Mucosa of descending colon (tissue), 3 donors: ENCODE results near the gene SSC5D. TPM values are rescaled to one million over a fixed set of nuclear protein-coding genes. Genes with fewer than 3 reads are reported as not detected.
A peak's percentile ranks its signal among the peaks of the same experiment; 100 is the strongest.

Source experiments
- ATAC-seq: fragments of 200-7000 bp; cut with Tn5 transposase; one replicate; pipeline ENCODE4 v1.9.1; 2020; ENCODE audit warnings: mild to moderate bottlenecking, moderate library complexity
- DNase-seq, 3 donors: peaks; one replicate each; pipeline ENCODE4 v3.0.0-alpha.2; 2020
- H3K36me3 ChIP-seq: fragments of 200-600 bp; one replicate; pipeline ENCODE4 v1.8.0; 2021; ENCODE audit warnings: low read depth, mild to moderate bottlenecking
- H3K4me1 ChIP-seq: fragments of 200-600 bp; one replicate; pipeline ENCODE4 v1.8.0; 2021; ENCODE audit warnings: low read depth, mild to moderate bottlenecking
- H3K4me3 ChIP-seq: fragments of 200-600 bp; one replicate; pipeline ENCODE4 v1.8.0; 2021; ENCODE audit warnings: mild to moderate bottlenecking
- H3K9me3 ChIP-seq: fragments of 200-600 bp; one replicate; pipeline ENCODE4 v1.8.0; 2021; ENCODE audit warnings: mild to moderate bottlenecking
- intact Hi-C, 2 donors: fragments of 100-400 bp; cut with DNase I in 1 of 2; cut with micrococcal nuclease in 1 of 2; formaldehyde crosslinking; loops; one replicate each; pipeline versions ENCODE4 v1.11.0 to v1.11.1; 2022; cut with DNase I, micrococcal nuclease
- total RNA-seq, 3 donors: library from RNA; stranded (reverse); fragmentation: NEBNext Ultra II Directional in 2 of 3; extraction: Animal tissue kit (Norgen Biotek cat#: 25700) in 2 of 3; gene quantifications; one replicate each; pipeline versions ENCODE4 v1.2.1 to v1.2.4, GENCODE V29; 2021 to 2023
- TF ChIP-seq, protein P1 (sequence below): fragments of 200-600 bp; IDR thresholded peaks from one replicate; pipeline ENCODE4 v1.8.0; 2022; ENCODE audit warnings: antibody characterized with exemption, mild to moderate bottlenecking
- donor health status: DM: no; HTN: no; CAD: no; lungs with moderate emphysema.
- donor health status: DM: no; HTN: no; CAD: no.
- donor health status: DM: no; HTN: yes; CAD: no.

Gene SSC5D
- total RNA-seq, 3 donors from 2014 or later, result 2.6 to 35.0 (median 4.0) TPM

- Histone ChIP-seq H3K9me3 (no peaks in the 10 kb centered on the region), H3K36me3 (no peaks in the 10 kb centered on the region), H3K4me1 (no peaks in the 10 kb centered on the region), H3K4me3 (no peak overlapping the region)
- ATAC-seq (no peak), DNase-seq (no peak)
- intact Hi-C loops, result loop anchor here in 1 of 2 donors (2.0 kb wide), 1 partner anchor 35 kb away; no protein-coding TSS in a partner anchor
- TF ChIP-seq, protein P1, sequence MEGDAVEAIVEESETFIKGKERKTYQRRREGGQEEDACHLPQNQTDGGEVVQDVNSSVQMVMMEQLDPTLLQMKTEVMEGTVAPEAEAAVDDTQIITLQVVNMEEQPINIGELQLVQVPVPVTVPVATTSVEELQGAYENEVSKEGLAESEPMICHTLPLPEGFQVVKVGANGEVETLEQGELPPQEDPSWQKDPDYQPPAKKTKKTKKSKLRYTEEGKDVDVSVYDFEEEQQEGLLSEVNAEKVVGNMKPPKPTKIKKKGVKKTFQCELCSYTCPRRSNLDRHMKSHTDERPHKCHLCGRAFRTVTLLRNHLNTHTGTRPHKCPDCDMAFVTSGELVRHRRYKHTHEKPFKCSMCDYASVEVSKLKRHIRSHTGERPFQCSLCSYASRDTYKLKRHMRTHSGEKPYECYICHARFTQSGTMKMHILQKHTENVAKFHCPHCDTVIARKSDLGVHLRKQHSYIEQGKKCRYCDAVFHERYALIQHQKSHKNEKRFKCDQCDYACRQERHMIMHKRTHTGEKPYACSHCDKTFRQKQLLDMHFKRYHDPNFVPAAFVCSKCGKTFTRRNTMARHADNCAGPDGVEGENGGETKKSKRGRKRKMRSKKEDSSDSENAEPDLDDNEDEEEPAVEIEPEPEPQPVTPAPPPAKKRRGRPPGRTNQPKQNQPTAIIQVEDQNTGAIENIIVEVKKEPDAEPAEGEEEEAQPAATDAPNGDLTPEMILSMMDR, result no peak
These were observed 16.0 kb downstream of the SSC5D start for GRCh38 chr19:55504252-55504603.

DNA sequence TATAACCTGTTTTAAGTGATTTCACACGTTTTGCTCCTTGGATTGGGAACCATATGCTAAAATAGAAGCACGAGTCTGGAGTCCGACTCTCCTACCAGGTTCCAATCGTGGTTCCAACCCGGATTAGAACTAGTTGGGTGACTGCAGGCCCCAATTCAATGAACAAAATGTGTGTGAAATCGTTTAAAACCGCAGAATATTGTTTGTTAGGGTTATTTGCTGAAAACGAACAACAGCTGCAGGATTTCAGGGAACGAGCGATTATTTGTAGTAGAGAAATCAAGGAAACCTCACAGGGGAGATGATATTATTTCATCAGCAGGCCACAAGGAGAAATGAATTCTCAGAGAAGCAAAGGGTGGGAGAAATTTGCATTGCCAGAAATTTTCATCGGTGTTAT, 16.7 kb downstream of the SSC5D start:
- Histone ChIP-seq H3K36me3 (no peaks in the 10 kb centered on the region), H3K4me3 (no peak overlapping the region), H3K9me3 (no peaks in the 10 kb centered on the region), H3K4me1 (no peaks in the 10 kb centered on the region)
- DNase-seq (no peak), ATAC-seq (no peak)
- intact Hi-C loops, result loop anchor here in 1 of 2 donors (2.0 kb wide), 1 partner anchor 36 kb away; no protein-coding TSS in a partner anchor
- TF ChIP-seq, protein P1, result no peak

- DNase-seq (no peak), ATAC-seq (no peak)
- H3K4me1 ChIP-seq, result no peaks in the 10 kb centered on the region
- TF ChIP-seq, protein P1, result no peak
- H3K4me3 ChIP-seq, result no peak overlapping the region
- H3K36me3 ChIP-seq, result no peaks in the 10 kb centered on the region
- H3K9me3 ChIP-seq, result no peaks in the 10 kb centered on the region
- intact Hi-C loops, result no loop called here
These were observed 19.9 kb downstream of the SSC5D start for GRCh38 chr19:55508120-55508519.

DNA sequence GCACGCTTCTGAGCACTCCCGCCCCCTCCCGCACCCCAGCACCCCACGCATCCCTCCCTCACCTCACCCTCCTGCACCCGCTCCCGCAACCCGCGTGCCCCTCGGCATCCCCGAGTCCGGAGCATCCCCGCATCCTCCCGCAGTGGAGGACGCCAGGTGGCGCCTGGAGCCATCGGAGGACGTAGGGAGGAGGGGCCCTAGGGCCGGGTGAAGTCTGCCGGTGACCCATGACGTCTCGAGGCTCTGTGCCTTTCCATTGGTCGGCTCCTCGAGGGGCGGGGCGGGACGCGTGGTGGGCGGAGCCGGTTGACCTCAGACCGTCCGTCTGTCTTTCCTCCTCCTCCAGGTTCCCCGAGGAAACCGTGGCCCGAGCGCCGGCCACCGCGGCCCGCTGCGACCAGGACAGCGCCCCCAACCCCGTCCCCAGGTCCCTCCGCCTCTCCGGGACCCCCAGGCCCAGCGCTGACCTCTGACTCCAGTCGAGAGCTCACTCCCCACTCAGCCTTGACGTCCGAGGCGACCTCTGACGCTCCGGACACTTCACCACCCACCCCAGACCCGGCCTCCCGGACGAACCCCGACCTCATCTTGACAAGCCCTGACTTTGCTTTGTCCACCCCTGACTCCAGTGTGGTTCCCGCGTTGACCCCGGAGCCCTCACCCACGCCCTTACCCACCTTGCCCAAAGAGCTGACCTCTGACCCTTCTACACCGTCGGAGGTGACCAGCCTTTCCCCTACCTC, 28.8 kb downstream of the SSC5D start:
- DNase-seq, result peak; percentile 93 to 97 (median 95)
- H3K9me3 ChIP-seq, result no peaks in the 10 kb centered on the region
- TF ChIP-seq, protein P1, result peak; percentile 67
- H3K4me1 ChIP-seq, result no peaks in the 10 kb centered on the region
- intact Hi-C loops, result no loop called here
- H3K36me3 ChIP-seq, result no peaks in the 10 kb centered on the region
- peak overlapping the region; percentile 19 for H3K4me3 ChIP-seq
- ATAC-seq, result peak; percentile 100

GRCh38 chr19:55519451-55520311, 31.4 kb downstream of the SSC5D start:
- no peak overlapping the region for H3K4me3 ChIP-seq
- DNase-seq (no peak), ATAC-seq (no peak)
- intact Hi-C loops, result no loop called here
- H3K9me3 ChIP-seq, result no peaks in the 10 kb centered on the region
- no peaks in the 10 kb centered on the region for H3K36me3 ChIP-seq
- no peaks in the 10 kb centered on the region for H3K4me1 ChIP-seq
- TF ChIP-seq, protein P1, result no peak
